Measurements from ENCODE around the gene RBM39.
A peak's percentile ranks its signal among the peaks of the same experiment; 100 is the strongest.

DNA sequence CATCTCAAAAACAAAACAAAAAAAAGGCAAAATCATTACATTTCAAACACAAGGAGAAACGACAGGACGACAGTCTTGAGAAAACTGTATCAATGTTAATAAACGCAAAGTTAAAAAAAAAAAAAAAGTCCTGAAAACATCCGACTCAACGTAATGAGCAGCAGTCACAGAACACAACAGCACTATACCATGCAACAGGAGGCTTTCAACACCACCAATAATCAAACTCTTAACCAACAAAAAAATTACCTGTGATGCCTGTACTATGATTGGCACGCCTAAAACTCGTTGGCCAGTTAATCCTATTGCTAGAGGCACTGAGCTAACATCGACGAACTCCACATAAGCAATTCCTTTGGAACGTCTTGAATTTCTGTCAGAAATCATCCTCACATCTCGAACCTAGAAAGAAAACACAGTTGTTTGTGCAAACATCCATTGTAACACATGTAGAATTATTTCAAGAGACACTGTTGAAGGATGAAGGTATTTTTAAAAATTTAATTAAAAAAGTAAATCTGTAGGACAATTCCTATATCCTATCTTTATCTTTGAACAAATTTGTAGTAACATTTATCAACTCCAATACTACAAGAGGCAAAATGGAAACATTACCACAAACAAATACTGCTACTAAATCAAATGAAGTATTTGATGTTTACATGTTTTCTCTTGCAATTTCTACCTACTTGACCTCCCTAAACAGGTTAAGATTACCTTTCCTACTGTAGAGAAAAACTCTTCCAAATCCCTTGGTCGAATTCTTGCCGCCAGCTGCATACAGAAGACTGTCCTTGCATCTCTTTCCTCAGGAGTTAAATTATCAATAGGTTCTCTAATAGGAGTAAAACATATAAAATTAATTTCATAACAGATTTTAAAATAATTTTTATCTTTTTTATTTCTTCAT is 17.5 kb downstream of the RBM39 start:
- TF ChIP-seq, protein P1, sequence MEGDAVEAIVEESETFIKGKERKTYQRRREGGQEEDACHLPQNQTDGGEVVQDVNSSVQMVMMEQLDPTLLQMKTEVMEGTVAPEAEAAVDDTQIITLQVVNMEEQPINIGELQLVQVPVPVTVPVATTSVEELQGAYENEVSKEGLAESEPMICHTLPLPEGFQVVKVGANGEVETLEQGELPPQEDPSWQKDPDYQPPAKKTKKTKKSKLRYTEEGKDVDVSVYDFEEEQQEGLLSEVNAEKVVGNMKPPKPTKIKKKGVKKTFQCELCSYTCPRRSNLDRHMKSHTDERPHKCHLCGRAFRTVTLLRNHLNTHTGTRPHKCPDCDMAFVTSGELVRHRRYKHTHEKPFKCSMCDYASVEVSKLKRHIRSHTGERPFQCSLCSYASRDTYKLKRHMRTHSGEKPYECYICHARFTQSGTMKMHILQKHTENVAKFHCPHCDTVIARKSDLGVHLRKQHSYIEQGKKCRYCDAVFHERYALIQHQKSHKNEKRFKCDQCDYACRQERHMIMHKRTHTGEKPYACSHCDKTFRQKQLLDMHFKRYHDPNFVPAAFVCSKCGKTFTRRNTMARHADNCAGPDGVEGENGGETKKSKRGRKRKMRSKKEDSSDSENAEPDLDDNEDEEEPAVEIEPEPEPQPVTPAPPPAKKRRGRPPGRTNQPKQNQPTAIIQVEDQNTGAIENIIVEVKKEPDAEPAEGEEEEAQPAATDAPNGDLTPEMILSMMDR (IDR thresholded peaks at IDR 0.05) = no peak
- TF ChIP-seq EZH2phosphoT487 (IDR thresholded peaks at IDR 0.05; ENCODE audit: borderline replicate concordance, low read depth) (no peak), RFX5 (IDR thresholded peaks at IDR 0.05; ENCODE audit: low read length) (no peak), MXI1 (IDR thresholded peaks at IDR 0.05; ENCODE audit: low read depth, low read length) (no peak), POLR2AphosphoS5 (IDR thresholded peaks at IDR 0.05; ENCODE audit: low read depth, low read length) (peak; percentile 7; the same call in 1 of the 2 replicates), MEF2A (IDR thresholded peaks at IDR 0.05; ENCODE audit: borderline replicate concordance, low read depth) (no peak), YY1 (IDR thresholded peaks at IDR 0.05; ENCODE audit: low read depth) (no peak), ZBTB33 (IDR thresholded peaks at IDR 0.05; ENCODE audit: borderline replicate concordance, low read depth) (no peak), TAF1 (IDR thresholded peaks at IDR 0.05; ENCODE audit: borderline replicate concordance, low read depth, low read length) (no peak), NRF1 (IDR thresholded peaks at IDR 0.05; ENCODE audit: low read depth, low read length) (no peak)
- TF ChIP-seq, protein P2, sequence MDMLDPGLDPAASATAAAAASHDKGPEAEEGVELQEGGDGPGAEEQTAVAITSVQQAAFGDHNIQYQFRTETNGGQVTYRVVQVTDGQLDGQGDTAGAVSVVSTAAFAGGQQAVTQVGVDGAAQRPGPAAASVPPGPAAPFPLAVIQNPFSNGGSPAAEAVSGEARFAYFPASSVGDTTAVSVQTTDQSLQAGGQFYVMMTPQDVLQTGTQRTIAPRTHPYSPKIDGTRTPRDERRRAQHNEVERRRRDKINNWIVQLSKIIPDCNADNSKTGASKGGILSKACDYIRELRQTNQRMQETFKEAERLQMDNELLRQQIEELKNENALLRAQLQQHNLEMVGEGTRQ (IDR thresholded peaks at IDR 0.05; ENCODE audit: borderline replicate concordance, low read depth, low read length) = no peak

Measured in SK-N-SH (cell line).